ENCODE data around the gene NTM. TPM values are rescaled to one million over a fixed set of nuclear protein-coding genes. Genes with fewer than 3 reads are reported as not detected.
"Not testable (repeated sequence)": the region's sequence is repeated elsewhere in the genome, so short reads cannot be mapped to it uniquely, and the experiment has no call there.

The NTM gene
- total RNA-seq, result 9.9 TPM

DNA sequence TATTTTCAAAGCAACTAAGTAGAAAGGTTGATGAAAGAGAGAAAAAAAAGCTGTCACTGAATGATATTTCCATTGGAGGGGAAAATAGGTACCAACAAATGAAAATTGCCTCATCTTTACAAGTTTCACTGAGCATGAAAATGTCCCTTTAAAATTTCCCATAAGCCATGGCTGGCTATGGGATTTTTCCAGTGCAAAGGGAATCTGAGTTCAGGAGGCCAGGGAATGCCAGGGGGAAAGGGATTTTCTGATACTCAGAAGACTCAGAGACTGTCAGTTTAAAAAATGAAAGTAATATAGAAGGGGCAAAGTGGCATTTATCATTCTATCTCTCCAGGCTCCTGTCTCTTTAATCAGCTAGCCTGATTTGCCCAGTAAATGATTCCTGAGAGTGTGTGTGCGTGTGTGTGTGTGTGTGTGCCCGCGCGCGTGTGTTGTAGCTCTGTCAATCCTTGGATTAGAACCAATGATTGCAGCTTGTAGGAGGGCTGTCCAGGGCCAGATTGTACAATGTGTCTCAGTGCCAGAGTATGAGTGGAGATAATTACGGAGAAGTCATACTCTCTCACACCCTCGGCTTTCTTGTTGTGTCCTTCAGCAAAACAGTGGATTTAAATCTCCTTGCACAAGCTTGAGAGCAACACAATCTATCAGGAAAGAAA lies at the start of gene NTM:
TSS of gene NTM (plus strand) at position 526 of the 662 bp plus-strand sequence.
- peak within 1 kb of the TSS; percentile 36 to 54 (median 48) for H3K4me3 ChIP-seq (ENCODE audit: low read length in 3 of 3)
- no peak within 1 kb of the TSS for H3K27ac ChIP-seq (ENCODE audit: low read depth, low read length)
- H3K9me3 ChIP-seq (ENCODE audit: control insufficient read depth in 3 of 3, low read length in 3 of 3), result no peaks in the 10 kb centered on the region
- H3K36me3 ChIP-seq (ENCODE audit: control insufficient read depth in 3 of 3, insufficient read depth in 3 of 3, low read length in 3 of 3), result no peaks in the 10 kb centered on the region
- H3K9ac ChIP-seq (ENCODE audit: low read depth in 1 of 3, low read length in 3 of 3), result peak within 1 kb of the TSS in 1 of 3 donors; percentile 19
- peaks cover 6 to 14% (median 11%) of the 10 kb centered on the region in 3 donors for H3K4me1 ChIP-seq (ENCODE audit: control insufficient read depth in 3 of 3, insufficient read depth in 3 of 3, low read length in 3 of 3)
- H3K27me3 ChIP-seq (ENCODE audit: control insufficient read depth in 3 of 3, insufficient read depth in 3 of 3, low read length in 3 of 3), result peaks cover 14 to 30% (median 28%) of the 10 kb centered on the region in 3 donors

DNA sequence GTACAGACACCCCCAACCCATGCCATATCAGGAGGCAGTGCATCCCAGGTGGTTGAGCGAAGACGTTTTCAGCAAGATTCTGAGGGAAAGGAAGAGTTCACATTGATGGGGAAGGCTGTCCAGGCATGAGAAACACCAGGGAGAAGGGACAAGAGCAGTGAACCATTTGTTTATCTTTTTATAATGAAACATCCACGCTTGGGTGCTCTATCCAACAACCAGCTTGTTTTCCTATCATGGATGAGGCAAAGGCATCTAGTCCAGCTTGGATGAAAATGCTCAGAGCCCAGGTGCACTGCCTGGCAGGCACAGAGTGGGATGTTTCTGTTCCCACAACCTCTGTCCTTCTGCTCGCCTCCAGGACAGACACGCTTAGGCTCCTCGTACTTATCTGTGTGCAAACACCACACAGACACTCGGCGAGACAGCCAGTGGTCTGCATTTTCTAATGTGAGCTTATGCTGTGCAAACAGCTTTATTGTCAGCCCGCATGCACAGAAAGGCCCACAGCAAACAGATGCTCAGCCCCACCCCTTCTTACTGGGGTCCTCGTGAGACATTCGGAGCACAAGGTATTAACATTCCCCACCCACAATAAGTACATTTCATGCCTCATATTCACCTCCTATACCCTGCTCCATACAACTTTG lies 45.4 kb upstream of the NTM start:
- Histone ChIP-seq H3K27ac (ENCODE audit: low read depth, low read length) (no peak overlapping the region), H3K9ac (ENCODE audit: low read depth in 1 of 3, low read length in 3 of 3) (no peak overlapping the region), H3K27me3 (ENCODE audit: control insufficient read depth in 3 of 3, insufficient read depth in 3 of 3, low read length in 3 of 3) (peaks cover 3 to 12% (median 4%) of the 10 kb centered on the region in 3 donors)

DNA sequence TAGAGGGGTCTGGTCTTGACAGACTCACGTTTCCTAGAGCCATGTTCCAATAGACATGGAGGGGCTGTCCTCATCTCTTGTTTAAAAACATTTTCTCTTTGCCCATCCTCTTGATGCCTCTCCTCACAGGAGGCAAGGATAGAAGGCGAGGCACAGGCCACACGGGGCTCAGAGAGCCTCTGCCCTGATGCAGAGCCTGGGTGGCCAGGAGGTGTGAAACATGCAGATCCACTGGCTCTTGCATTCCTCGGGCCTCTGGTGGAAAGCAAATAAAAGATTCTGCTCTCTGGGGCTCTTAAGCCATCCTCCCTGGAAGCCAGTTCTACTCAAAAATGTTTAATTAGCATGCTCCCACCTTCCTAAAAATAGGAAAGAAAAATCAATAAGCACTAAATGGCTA lies 43.6 kb upstream of the NTM start:
- no peak overlapping the region for H3K4me3 ChIP-seq (ENCODE audit: low read length in 3 of 3)
- H3K9me3 ChIP-seq (ENCODE audit: control insufficient read depth in 3 of 3, low read length in 3 of 3), result no peaks in the 10 kb centered on the region
- no peak overlapping the region for H3K27ac ChIP-seq (ENCODE audit: low read depth, low read length)
- H3K27me3 ChIP-seq (ENCODE audit: control insufficient read depth in 3 of 3, insufficient read depth in 3 of 3, low read length in 3 of 3), result peaks cover 3 to 14% (median 4%) of the 10 kb centered on the region in 3 donors
- H3K4me1 ChIP-seq (ENCODE audit: control insufficient read depth in 3 of 3, insufficient read depth in 3 of 3, low read length in 3 of 3), result no peaks in the 10 kb centered on the region
- H3K9ac ChIP-seq (ENCODE audit: low read depth in 1 of 3, low read length in 3 of 3), result no peak overlapping the region
- H3K36me3 ChIP-seq (ENCODE audit: control insufficient read depth in 3 of 3, insufficient read depth in 3 of 3, low read length in 3 of 3), result no peaks in the 10 kb centered on the region

More for the DNA sequence above, 45.4 kb upstream of the NTM start:
- Histone ChIP-seq H3K4me1 (ENCODE audit: control insufficient read depth in 3 of 3, insufficient read depth in 3 of 3, low read length in 3 of 3) (no peaks in the 10 kb centered on the region), H3K4me3 (ENCODE audit: low read length in 3 of 3) (no peak overlapping the region), H3K36me3 (ENCODE audit: control insufficient read depth in 3 of 3, insufficient read depth in 3 of 3, low read length in 3 of 3) (no peaks in the 10 kb centered on the region), H3K9me3 (ENCODE audit: control insufficient read depth in 3 of 3, low read length in 3 of 3) (no peaks in the 10 kb centered on the region)

DNA sequence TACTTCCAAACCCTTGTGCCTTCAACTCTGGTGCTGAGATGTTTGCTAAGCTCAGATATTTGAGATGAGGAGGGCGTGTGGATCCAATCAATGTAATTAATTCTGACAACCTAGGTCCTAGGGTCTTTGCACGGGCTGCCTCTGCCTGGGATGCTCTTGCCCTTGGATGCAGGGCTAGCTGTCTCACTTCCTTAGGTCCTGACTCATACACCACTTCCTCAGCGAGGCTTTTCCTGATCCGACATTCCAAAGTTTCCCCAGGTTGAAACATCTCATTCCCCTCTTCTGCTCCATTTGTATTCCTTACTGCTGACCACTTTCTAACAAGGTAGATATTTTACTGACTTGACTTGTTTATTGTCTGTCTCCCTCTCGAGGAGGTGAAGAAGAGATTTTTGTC lies 43.0 kb upstream of the NTM start:
- Histone ChIP-seq H3K27me3 (ENCODE audit: control insufficient read depth in 3 of 3, insufficient read depth in 3 of 3, low read length in 3 of 3) (peaks cover 3 to 14% (median 4%) of the 10 kb centered on the region in 3 donors), H3K9ac (ENCODE audit: low read depth in 1 of 3, low read length in 3 of 3) (no peak overlapping the region), H3K27ac (ENCODE audit: low read depth, low read length) (no peak overlapping the region), H3K4me1 (ENCODE audit: control insufficient read depth in 3 of 3, insufficient read depth in 3 of 3, low read length in 3 of 3) (no peaks in the 10 kb centered on the region), H3K9me3 (ENCODE audit: control insufficient read depth in 3 of 3, low read length in 3 of 3) (no peaks in the 10 kb centered on the region), H3K4me3 (ENCODE audit: low read length in 3 of 3) (no peak overlapping the region), H3K36me3 (ENCODE audit: control insufficient read depth in 3 of 3, insufficient read depth in 3 of 3, low read length in 3 of 3) (no peaks in the 10 kb centered on the region)

DNA sequence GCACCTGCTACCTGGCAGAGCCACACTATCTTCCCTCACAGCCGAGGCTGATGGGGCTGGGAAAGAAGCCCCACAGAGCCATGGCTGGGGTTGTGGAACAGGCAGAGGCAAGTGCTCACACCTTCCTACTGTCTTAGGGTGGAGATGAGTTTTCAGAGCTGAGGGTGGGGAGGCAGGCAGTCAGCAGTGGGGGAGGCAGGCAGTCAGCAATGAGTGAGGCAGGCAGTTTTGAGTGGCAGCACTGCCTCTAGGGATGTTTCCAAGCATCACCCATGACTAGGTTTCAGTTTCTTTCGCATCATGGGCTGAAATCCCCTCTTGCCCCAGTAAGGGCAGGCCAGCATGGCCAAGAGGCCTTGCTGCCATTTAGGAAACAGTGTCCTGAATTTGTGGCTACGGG lies 41.6 kb upstream of the NTM start:
- Histone ChIP-seq H3K27ac (ENCODE audit: low read depth, low read length) (no peak overlapping the region), H3K9ac (ENCODE audit: low read depth in 1 of 3, low read length in 3 of 3) (no peak overlapping the region), H3K9me3 (ENCODE audit: control insufficient read depth in 3 of 3, low read length in 3 of 3) (no peaks in the 10 kb centered on the region), H3K4me3 (ENCODE audit: low read length in 3 of 3) (no peak overlapping the region), H3K4me1 (ENCODE audit: control insufficient read depth in 3 of 3, insufficient read depth in 3 of 3, low read length in 3 of 3) (no peaks in the 10 kb centered on the region), H3K36me3 (ENCODE audit: control insufficient read depth in 3 of 3, insufficient read depth in 3 of 3, low read length in 3 of 3) (no peaks in the 10 kb centered on the region), H3K27me3 (ENCODE audit: control insufficient read depth in 3 of 3, insufficient read depth in 3 of 3, low read length in 3 of 3) (peaks cover 4 to 14% (median 5%) of the 10 kb centered on the region in 3 donors)

DNA sequence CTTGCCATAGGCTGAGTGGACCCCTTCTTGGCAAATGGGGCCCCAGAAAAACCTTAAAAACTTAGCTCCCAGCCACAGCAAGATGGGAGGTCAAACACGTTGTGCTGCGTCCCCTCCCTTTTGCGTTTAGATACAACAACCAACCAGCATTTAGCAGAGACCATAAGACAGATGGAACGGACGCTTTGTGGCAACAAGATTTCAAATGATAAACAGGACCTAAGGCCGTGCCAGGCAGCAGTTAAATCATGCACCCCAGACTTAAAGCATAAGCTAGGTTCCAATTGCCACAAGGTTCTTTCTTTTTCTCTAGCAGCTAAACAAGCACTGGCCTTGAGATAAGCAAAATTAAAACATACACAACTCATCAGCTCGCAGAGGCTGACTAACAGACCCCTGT lies 39.4 kb upstream of the NTM start:
- H3K27ac ChIP-seq (ENCODE audit: low read depth, low read length), result no peak overlapping the region
- no peaks in the 10 kb centered on the region for H3K36me3 ChIP-seq (ENCODE audit: control insufficient read depth in 3 of 3, insufficient read depth in 3 of 3, low read length in 3 of 3)
- no peak overlapping the region for H3K4me3 ChIP-seq (ENCODE audit: low read length in 3 of 3)
- peaks cover 0 to 11% (median 5%) of the 10 kb centered on the region in 3 donors for H3K27me3 ChIP-seq (ENCODE audit: control insufficient read depth in 3 of 3, insufficient read depth in 3 of 3, low read length in 3 of 3)
- H3K9me3 ChIP-seq (ENCODE audit: control insufficient read depth in 3 of 3, low read length in 3 of 3), result no peaks in the 10 kb centered on the region
- H3K4me1 ChIP-seq (ENCODE audit: control insufficient read depth in 3 of 3, insufficient read depth in 3 of 3, low read length in 3 of 3), result no peaks in the 10 kb centered on the region
- no peak overlapping the region for H3K9ac ChIP-seq (ENCODE audit: low read depth in 1 of 3, low read length in 3 of 3)

DNA sequence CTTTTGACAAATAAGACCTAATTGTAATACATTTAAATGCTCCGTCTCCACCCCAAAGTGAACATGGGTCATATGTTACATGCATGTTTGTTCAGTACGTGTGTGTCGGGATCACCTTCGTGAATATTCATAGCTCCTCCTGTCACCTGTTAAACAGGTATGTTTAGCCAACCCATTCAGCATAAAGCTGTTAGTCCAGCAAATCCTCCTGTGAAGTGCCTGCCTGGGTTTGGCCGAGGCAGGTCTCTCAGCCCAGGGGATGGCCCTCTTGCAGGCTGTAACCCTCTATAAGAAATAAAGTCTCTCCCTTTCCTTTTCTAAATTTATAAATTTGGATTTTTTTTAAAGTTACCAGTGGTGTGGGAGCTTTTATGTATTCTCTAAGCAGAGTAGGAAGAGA lies 38.9 kb upstream of the NTM start:
- H3K4me3 ChIP-seq (ENCODE audit: low read length in 3 of 3), result no peak overlapping the region
- H3K9ac ChIP-seq (ENCODE audit: low read depth in 1 of 3, low read length in 3 of 3), result no peak overlapping the region
- no peak overlapping the region for H3K27ac ChIP-seq (ENCODE audit: low read depth, low read length)
- no peaks in the 10 kb centered on the region for H3K9me3 ChIP-seq (ENCODE audit: control insufficient read depth in 3 of 3, low read length in 3 of 3)
- no peaks in the 10 kb centered on the region for H3K4me1 ChIP-seq (ENCODE audit: control insufficient read depth in 3 of 3, insufficient read depth in 3 of 3, low read length in 3 of 3)
- H3K27me3 ChIP-seq (ENCODE audit: control insufficient read depth in 3 of 3, insufficient read depth in 3 of 3, low read length in 3 of 3), result peaks cover 0 to 11% (median 5%) of the 10 kb centered on the region in 3 donors
- H3K36me3 ChIP-seq (ENCODE audit: control insufficient read depth in 3 of 3, insufficient read depth in 3 of 3, low read length in 3 of 3), result no peaks in the 10 kb centered on the region

DNA sequence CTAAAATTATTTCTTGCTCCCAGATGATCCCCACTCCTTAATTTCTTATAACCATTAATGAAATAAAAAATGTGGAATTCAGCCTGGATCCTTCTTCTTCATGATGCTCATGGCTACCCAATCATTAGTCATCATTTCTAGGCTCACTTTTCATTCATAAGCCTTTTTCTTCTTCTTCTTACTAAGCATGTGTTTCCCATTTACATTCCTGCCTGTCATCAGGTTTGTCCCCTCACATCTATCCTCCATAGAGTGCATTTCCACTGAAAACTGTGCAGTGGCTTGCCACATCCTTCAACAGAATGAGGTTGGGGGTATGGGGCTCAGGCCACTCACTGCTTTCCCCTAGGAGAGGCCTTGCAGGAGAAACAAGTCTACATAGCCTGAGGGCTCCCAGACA lies 35.8 kb upstream of the NTM start:
- Histone ChIP-seq H3K27ac (ENCODE audit: low read depth, low read length) (no peak overlapping the region), H3K36me3 (ENCODE audit: control insufficient read depth in 3 of 3, insufficient read depth in 3 of 3, low read length in 3 of 3) (no peaks in the 10 kb centered on the region), H3K4me1 (ENCODE audit: control insufficient read depth in 3 of 3, insufficient read depth in 3 of 3, low read length in 3 of 3) (no peaks in the 10 kb centered on the region), H3K9ac (ENCODE audit: low read depth in 1 of 3, low read length in 3 of 3) (no peak overlapping the region), H3K27me3 (ENCODE audit: control insufficient read depth in 3 of 3, insufficient read depth in 3 of 3, low read length in 3 of 3) (peaks cover 0 to 2% (median 2%) of the 10 kb centered on the region in 3 donors), H3K4me3 (ENCODE audit: low read length in 3 of 3) (no peak overlapping the region), H3K9me3 (ENCODE audit: control insufficient read depth in 3 of 3, low read length in 3 of 3) (no peaks in the 10 kb centered on the region)

DNA sequence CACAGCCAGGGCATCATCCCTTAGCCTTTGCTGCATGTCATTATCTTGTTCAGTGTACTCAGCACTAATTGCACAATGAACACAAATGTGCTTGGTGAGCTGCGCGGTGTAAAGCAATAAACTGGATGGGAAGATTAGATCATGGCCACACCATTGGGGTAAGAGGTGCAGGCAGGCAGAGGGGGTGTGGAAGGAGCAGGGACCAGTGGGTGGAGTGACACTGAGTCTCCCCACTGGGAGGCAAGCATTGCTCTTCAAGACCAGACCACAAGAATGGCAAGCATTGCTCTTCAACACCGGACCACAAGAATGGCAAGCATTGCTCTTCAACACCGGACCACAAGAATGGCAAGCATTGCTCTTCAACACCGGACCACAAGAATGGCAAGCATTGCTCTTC lies 28.5 kb upstream of the NTM start:
- H3K27ac ChIP-seq (ENCODE audit: low read depth, low read length); H3K9ac ChIP-seq (ENCODE audit: low read depth in 1 of 3, low read length in 3 of 3); H3K9me3 ChIP-seq (ENCODE audit: control insufficient read depth in 3 of 3, low read length in 3 of 3); H3K36me3 ChIP-seq (ENCODE audit: control insufficient read depth in 3 of 3, insufficient read depth in 3 of 3, low read length in 3 of 3); H3K4me1 ChIP-seq (ENCODE audit: control insufficient read depth in 3 of 3, insufficient read depth in 3 of 3, low read length in 3 of 3); H3K27me3 ChIP-seq (ENCODE audit: control insufficient read depth in 3 of 3, insufficient read depth in 3 of 3, low read length in 3 of 3); H3K4me3 ChIP-seq (ENCODE audit: low read length in 3 of 3): not testable (repeated sequence)

DNA sequence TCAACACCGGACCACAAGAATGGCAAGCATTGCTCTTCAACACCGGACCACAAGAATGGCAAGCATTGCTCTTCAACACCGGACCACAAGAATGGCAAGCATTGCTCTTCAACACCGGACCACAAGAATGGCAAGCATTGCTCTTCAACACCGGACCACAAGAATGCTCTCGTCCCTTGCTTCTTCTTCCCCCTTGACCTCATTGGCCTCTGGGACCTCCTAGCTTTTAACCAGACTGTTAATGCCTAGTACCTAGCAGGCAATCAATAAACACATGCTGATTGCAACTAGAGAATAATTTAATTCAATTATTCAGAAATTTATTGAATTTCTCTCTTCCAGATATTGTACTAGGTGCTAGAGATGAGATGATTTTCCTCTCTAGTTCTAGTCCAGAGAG lies 28.0 kb upstream of the NTM start:
- H3K27me3 ChIP-seq (ENCODE audit: control insufficient read depth in 3 of 3, insufficient read depth in 3 of 3, low read length in 3 of 3); H3K36me3 ChIP-seq (ENCODE audit: control insufficient read depth in 3 of 3, insufficient read depth in 3 of 3, low read length in 3 of 3): not testable (repeated sequence)

More for the DNA sequence above, 28.0 kb upstream of the NTM start:
- not testable (repeated sequence) for H3K4me1 ChIP-seq (ENCODE audit: control insufficient read depth in 3 of 3, insufficient read depth in 3 of 3, low read length in 3 of 3); H3K4me3 ChIP-seq (ENCODE audit: low read length in 3 of 3); H3K27ac ChIP-seq (ENCODE audit: low read depth, low read length); H3K9ac ChIP-seq (ENCODE audit: low read depth in 1 of 3, low read length in 3 of 3); H3K9me3 ChIP-seq (ENCODE audit: control insufficient read depth in 3 of 3, low read length in 3 of 3)
